Measurements from ENCODE around the gene PRMT5.

Gene PRMT5

DNA sequence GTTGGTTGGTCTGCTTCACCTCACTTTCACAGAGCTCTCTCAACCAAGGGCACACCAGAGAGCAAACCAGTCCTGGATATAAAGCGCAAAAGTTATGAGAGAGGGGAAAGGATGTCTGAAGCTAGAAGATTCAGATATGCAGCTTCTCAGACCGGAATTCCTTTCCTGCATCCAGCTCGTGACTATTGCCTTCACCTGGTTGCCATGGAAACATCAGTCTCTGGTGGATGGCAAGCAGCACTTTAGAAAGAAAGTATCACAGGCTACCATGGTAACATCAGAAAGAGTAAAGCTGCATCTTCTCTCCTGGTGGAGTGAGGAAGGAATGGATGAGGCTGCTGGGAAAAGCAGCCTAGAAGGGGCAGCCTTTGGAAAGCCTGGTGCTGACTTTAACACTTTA, 32.4 kb downstream of the PRMT5 start:
- Histone ChIP-seq H3K27me3 (ENCODE audit: control insufficient read depth, insufficient read depth, low read length) (peaks cover 40% of the 10 kb centered on the region), H3K36me3 (ENCODE audit: control insufficient read depth, insufficient read depth, low read length) (peaks cover 15% of the 10 kb centered on the region), H3K9ac (ENCODE audit: low read depth, low read length) (no peak overlapping the region), H3K4me1 (ENCODE audit: control insufficient read depth, insufficient read depth, low read length) (peaks cover 10% of the 10 kb centered on the region), H3K9me3 (ENCODE audit: control insufficient read depth, insufficient read depth, low read length) (no peaks in the 10 kb centered on the region), H3K27ac (ENCODE audit: low read depth, low read length) (no peak overlapping the region), H3K4me3 (ENCODE audit: low read depth, low read length) (no peak overlapping the region)

DNA sequence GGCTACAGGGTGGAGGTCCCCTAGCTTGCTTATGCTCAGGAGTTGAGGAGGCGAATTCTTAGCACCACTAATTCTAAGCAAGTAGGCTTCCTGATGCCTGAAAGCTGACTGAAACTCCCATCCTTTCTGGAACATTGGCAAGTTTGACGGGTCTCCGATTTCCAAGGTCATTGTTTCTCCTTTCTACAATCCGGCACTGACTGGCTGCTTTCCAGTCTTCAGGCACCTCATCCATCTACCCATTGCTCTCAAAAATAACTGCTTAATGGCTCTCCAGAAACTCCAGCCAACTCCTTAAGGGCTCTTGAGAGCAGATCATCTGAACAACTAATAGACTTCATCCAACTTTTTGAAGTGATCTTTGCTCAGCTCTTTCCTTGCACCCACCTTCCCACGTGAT, 32.8 kb downstream of the PRMT5 start:
- H3K9me3 ChIP-seq (ENCODE audit: control insufficient read depth, insufficient read depth, low read length) = no peaks in the 10 kb centered on the region
- peaks cover 40% of the 10 kb centered on the region for H3K27me3 ChIP-seq (ENCODE audit: control insufficient read depth, insufficient read depth, low read length)
- H3K27ac ChIP-seq (ENCODE audit: low read depth, low read length) = no peak overlapping the region
- H3K36me3 ChIP-seq (ENCODE audit: control insufficient read depth, insufficient read depth, low read length) = peaks cover 11% of the 10 kb centered on the region
- H3K4me3 ChIP-seq (ENCODE audit: low read depth, low read length) = no peak overlapping the region
- peaks cover 10% of the 10 kb centered on the region for H3K4me1 ChIP-seq (ENCODE audit: control insufficient read depth, insufficient read depth, low read length)
- no peak overlapping the region for H3K9ac ChIP-seq (ENCODE audit: low read depth, low read length)

DNA sequence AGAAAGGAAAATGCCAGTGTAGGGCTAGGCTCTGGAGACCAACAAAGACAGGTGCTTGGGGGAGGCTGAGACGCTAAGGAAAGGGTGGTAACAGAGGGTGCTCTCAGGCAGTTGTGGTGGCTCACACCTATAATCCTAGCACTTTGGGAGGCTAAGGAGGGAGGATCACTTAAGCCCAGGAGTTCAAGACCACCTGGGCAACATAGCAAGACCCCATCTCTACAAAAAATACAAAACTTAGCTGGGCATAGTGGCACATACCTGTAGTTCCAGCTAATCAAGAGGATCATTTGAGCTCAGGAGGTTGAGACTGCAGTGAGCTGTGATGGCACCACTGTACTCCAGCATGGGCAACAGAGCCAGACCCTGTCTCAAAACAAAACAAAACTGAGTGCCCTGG, 33.8 kb downstream of the PRMT5 start:
- Histone ChIP-seq H3K9me3 (ENCODE audit: control insufficient read depth, insufficient read depth, low read length) (no peaks in the 10 kb centered on the region), H3K4me3 (ENCODE audit: low read depth, low read length) (no peak overlapping the region), H3K9ac (ENCODE audit: low read depth, low read length) (no peak overlapping the region), H3K4me1 (ENCODE audit: control insufficient read depth, insufficient read depth, low read length) (peaks cover 10% of the 10 kb centered on the region), H3K27me3 (ENCODE audit: control insufficient read depth, insufficient read depth, low read length) (peaks cover 40% of the 10 kb centered on the region), H3K27ac (ENCODE audit: low read depth, low read length) (no peak overlapping the region), H3K36me3 (ENCODE audit: control insufficient read depth, insufficient read depth, low read length) (peaks cover 1% of the 10 kb centered on the region; the same call in 1 of the 2 replicates)

DNA sequence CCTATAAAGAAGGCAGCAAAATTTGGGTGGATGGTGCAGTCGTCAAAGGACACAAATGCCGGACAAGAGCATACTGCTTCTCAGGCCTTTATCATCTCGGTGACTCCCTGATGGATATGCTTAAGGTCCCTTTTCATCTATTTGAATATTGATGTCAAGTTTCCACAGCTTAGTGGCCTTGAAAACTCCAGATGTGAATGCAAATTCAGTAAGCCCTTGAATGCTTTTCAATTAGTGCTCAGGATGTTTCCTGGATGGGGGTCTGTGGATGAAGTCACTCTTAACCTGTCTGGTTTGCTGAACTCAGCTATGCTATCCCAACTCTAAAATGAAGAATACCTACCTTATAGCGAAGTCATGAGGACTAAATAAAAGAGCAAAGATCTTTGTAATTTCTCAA, 35.5 kb downstream of the PRMT5 start:
- H3K36me3 ChIP-seq (ENCODE audit: control insufficient read depth, insufficient read depth, low read length) = no peaks in the 10 kb centered on the region
- no peak overlapping the region for H3K4me3 ChIP-seq (ENCODE audit: low read depth, low read length)
- no peak overlapping the region for H3K9ac ChIP-seq (ENCODE audit: low read depth, low read length)
- H3K27ac ChIP-seq (ENCODE audit: low read depth, low read length) = no peak overlapping the region
- peaks cover 35% of the 10 kb centered on the region for H3K27me3 ChIP-seq (ENCODE audit: control insufficient read depth, insufficient read depth, low read length)
- H3K9me3 ChIP-seq (ENCODE audit: control insufficient read depth, insufficient read depth, low read length) = no peaks in the 10 kb centered on the region
- H3K4me1 ChIP-seq (ENCODE audit: control insufficient read depth, insufficient read depth, low read length) = no peaks in the 10 kb centered on the region

- Histone ChIP-seq H3K9ac (ENCODE audit: low read depth, low read length) (no peak overlapping the region), H3K4me3 (ENCODE audit: low read depth, low read length) (no peak overlapping the region), H3K36me3 (ENCODE audit: control insufficient read depth, insufficient read depth, low read length) (no peaks in the 10 kb centered on the region), H3K9me3 (ENCODE audit: control insufficient read depth, insufficient read depth, low read length) (no peaks in the 10 kb centered on the region), H3K4me1 (ENCODE audit: control insufficient read depth, insufficient read depth, low read length) (no peaks in the 10 kb centered on the region), H3K27me3 (ENCODE audit: control insufficient read depth, insufficient read depth, low read length) (peaks cover 23% of the 10 kb centered on the region), H3K27ac (ENCODE audit: low read depth, low read length) (no peak overlapping the region)
Observed at GRCh38 chr14:22892488-22892887, 36.7 kb downstream of the PRMT5 start.

DNA sequence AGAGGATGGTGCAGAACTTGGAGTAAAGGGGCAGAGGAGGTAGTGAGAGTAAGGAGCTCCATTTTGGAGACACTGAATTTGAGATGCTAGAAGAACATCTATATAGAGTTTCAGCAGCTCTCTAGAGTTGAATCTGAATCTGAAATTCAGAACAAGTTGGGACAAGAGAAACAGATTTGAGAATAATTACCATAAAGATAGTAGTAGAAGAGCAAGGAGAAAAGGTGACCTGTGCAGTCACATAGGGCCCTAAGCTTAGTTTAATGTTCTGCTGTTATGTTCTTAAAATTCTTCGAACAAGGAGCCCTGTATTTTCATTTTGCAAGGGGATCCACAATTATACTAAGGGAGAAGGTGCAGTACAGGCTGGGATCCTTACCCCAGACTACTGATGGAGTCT, 38.8 kb downstream of the PRMT5 start:
- Histone ChIP-seq H3K27ac (ENCODE audit: low read depth, low read length) (no peak overlapping the region), H3K36me3 (ENCODE audit: control insufficient read depth, insufficient read depth, low read length) (no peaks in the 10 kb centered on the region), H3K4me3 (ENCODE audit: low read depth, low read length) (no peak overlapping the region), H3K9me3 (ENCODE audit: control insufficient read depth, insufficient read depth, low read length) (no peaks in the 10 kb centered on the region), H3K27me3 (ENCODE audit: control insufficient read depth, insufficient read depth, low read length) (peaks cover 14% of the 10 kb centered on the region), H3K4me1 (ENCODE audit: control insufficient read depth, insufficient read depth, low read length) (peaks cover 6% of the 10 kb centered on the region), H3K9ac (ENCODE audit: low read depth, low read length) (no peak overlapping the region)

GRCh38 chr14:22888662-22889061, 40.5 kb downstream of the PRMT5 start:
- peaks cover 25% of the 10 kb centered on the region for H3K27me3 ChIP-seq (ENCODE audit: control insufficient read depth, insufficient read depth, low read length)
- H3K4me1 ChIP-seq (ENCODE audit: control insufficient read depth, insufficient read depth, low read length) = peaks cover 8% of the 10 kb centered on the region
- H3K27ac ChIP-seq (ENCODE audit: low read depth, low read length) = no peak overlapping the region
- H3K9ac ChIP-seq (ENCODE audit: low read depth, low read length) = no peak overlapping the region
- H3K4me3 ChIP-seq (ENCODE audit: low read depth, low read length) = no peak overlapping the region
- H3K9me3 ChIP-seq (ENCODE audit: control insufficient read depth, insufficient read depth, low read length) = no peaks in the 10 kb centered on the region
- H3K36me3 ChIP-seq (ENCODE audit: control insufficient read depth, insufficient read depth, low read length) = no peaks in the 10 kb centered on the region

DNA sequence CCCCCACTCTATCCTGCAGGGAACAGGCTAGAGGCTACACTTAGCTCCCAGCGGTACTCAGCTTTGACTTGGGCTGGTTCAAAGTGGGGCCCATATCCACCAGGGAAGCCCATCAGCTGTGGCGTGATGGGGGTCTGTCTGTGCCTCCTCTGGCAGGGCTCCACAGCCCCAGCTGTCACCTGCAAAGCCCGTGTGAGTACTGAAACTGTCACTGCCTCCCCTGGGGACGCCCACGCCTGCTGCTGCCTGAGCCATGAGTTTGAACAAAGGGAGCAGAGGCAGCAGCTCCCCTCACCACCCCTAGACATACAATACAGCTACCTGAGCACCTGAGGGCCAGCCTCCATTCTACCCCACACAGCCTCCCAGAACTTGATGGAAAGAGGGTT, 41.2 kb downstream of the PRMT5 start:
- Histone ChIP-seq H3K9ac (ENCODE audit: low read depth, low read length) (no peak overlapping the region), H3K27me3 (ENCODE audit: control insufficient read depth, insufficient read depth, low read length) (peaks cover 25% of the 10 kb centered on the region), H3K27ac (ENCODE audit: low read depth, low read length) (no peak overlapping the region), H3K9me3 (ENCODE audit: control insufficient read depth, insufficient read depth, low read length) (no peaks in the 10 kb centered on the region), H3K36me3 (ENCODE audit: control insufficient read depth, insufficient read depth, low read length) (no peaks in the 10 kb centered on the region), H3K4me1 (ENCODE audit: control insufficient read depth, insufficient read depth, low read length) (peaks cover 14% of the 10 kb centered on the region), H3K4me3 (ENCODE audit: low read depth, low read length) (no peak overlapping the region)

- peaks cover 18% of the 10 kb centered on the region for H3K4me1 ChIP-seq (ENCODE audit: control insufficient read depth, insufficient read depth, low read length)
- peak overlapping the region; percentile 84 for H3K27ac ChIP-seq (ENCODE audit: low read depth, low read length)
- peaks cover 29% of the 10 kb centered on the region for H3K27me3 ChIP-seq (ENCODE audit: control insufficient read depth, insufficient read depth, low read length)
Observed at GRCh38 chr14:22887260-22887989, 41.8 kb downstream of the PRMT5 start.

DNA sequence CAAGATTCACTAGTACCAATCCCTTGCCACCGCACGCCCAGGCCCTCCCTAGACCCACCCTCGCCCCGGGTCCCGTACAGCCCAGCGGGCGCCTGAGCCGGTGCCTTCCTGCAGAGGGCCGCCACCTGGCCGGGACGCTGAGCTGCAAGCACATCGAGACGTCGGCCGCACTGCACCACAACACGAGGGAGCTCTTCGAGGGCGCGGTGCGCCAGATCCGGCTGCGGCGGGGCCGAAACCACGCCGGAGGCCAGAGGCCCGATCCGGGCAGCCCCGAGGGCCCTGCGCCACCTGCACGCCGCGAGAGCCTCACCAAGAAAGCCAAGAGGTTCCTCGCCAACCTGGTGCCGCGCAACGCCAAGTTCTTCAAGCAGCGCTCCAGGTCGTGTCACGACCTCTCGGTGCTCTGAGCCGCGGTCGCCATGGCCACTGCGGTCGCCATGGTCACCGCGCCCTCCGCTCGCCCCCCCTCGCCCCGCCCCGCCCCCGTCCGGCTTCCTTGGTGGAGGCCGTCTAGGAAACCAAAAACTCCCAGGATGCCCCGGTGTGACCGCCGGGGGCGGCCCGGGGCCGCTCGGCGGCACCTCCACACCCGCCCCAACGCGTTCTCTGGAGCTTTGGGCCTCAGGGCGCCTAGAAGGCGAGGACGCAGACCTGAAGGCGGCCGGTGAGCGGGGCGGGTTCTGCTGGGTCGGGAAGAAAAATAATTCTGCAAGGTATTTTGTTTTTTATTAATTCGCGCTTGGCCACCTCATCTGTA, 42.5 kb downstream of the PRMT5 start:
- H3K4me1 ChIP-seq (ENCODE audit: control insufficient read depth, insufficient read depth, low read length) = peaks cover 23% of the 10 kb centered on the region
- H3K9ac ChIP-seq (ENCODE audit: low read depth, low read length) = peak overlapping the region; percentile 60; the same call in 1 of the 2 replicates
- peak overlapping the region; percentile 72 for H3K4me3 ChIP-seq (ENCODE audit: low read depth, low read length)
- H3K27ac ChIP-seq (ENCODE audit: low read depth, low read length) = peak overlapping the region; percentile 84
- H3K36me3 ChIP-seq (ENCODE audit: control insufficient read depth, insufficient read depth, low read length) = no peaks in the 10 kb centered on the region
- H3K27me3 ChIP-seq (ENCODE audit: control insufficient read depth, insufficient read depth, low read length) = peaks cover 34% of the 10 kb centered on the region
- no peaks in the 10 kb centered on the region for H3K9me3 ChIP-seq (ENCODE audit: control insufficient read depth, insufficient read depth, low read length)

More at GRCh38 chr14:22887260-22887989, 41.8 kb downstream of the PRMT5 start:
- Histone ChIP-seq H3K36me3 (ENCODE audit: control insufficient read depth, insufficient read depth, low read length) (no peaks in the 10 kb centered on the region), H3K9ac (ENCODE audit: low read depth, low read length) (peak overlapping the region; percentile 44; the same call in 1 of the 2 replicates), H3K4me3 (ENCODE audit: low read depth, low read length) (peak overlapping the region; percentile 72), H3K9me3 (ENCODE audit: control insufficient read depth, insufficient read depth, low read length) (no peaks in the 10 kb centered on the region)

DNA sequence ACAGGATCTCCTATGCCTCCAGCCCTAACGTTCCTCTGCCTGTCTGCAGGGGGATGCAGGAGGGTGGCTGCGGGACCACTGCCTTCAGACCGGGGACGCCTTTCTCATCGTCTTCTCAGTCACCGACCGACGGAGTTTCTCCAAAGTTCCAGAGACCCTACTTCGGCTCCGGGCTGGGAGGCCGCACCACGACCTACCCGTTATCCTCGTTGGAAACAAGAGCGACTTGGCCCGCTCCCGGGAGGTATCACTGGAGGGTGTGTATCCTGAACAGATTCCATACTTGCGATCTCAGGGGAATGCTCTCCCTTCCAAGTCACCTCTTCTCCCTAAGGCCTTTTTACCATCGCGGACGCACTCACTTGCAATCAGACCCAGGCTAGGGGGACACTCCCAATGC, 43.2 kb downstream of the PRMT5 start:
- H3K36me3 ChIP-seq (ENCODE audit: control insufficient read depth, insufficient read depth, low read length) = no peaks in the 10 kb centered on the region
- no peak overlapping the region for H3K27ac ChIP-seq (ENCODE audit: low read depth, low read length)
- peaks cover 23% of the 10 kb centered on the region for H3K4me1 ChIP-seq (ENCODE audit: control insufficient read depth, insufficient read depth, low read length)
- H3K27me3 ChIP-seq (ENCODE audit: control insufficient read depth, insufficient read depth, low read length) = peaks cover 35% of the 10 kb centered on the region
- H3K9me3 ChIP-seq (ENCODE audit: control insufficient read depth, insufficient read depth, low read length) = no peaks in the 10 kb centered on the region
- no peak overlapping the region for H3K9ac ChIP-seq (ENCODE audit: low read depth, low read length)
- peak overlapping the region; percentile 72 for H3K4me3 ChIP-seq (ENCODE audit: low read depth, low read length)
